HepG2 (cell line): ENCODE measurements around the gene PPP2R2C. TPM values are rescaled to one million over a fixed set of nuclear protein-coding genes. Genes with fewer than 3 reads are reported as not detected.

Experiments
- ATF6 ChIP-seq: sonication (generic); formaldehyde crosslinking; conservative IDR thresholded peaks from 2 replicates; pipeline ENCODE4 v1.4.0; 2020; ENCODE audit warnings: missing genetic modification reagents
- CBX1 ChIP-seq: IDR thresholded peaks from one replicate; pipeline ENCODE4 v1.6.1; 2016; ENCODE audit warnings: antibody characterized with exemption, low read depth
- FOXO1 ChIP-seq: sonication (generic); formaldehyde crosslinking; IDR thresholded peaks from 2 replicates; pipeline ENCODE4 v1.4.0; 2020; ENCODE audit warnings: missing genetic modification reagents
- GMEB2 ChIP-seq: IDR thresholded peaks from 2 replicates; pipeline ENCODE4 v1.6.1; 2016; ENCODE audit warnings: missing biosample characterization, missing genetic modification reagents, low read depth
- HNF4A ChIP-seq: sonication (generic); formaldehyde crosslinking; IDR thresholded peaks from 2 replicates; pipeline ENCODE4 v1.4.0; 2020; ENCODE audit warnings: missing genetic modification reagents
- HNRNPUL1 ChIP-seq: fragments of 200-400 bp; formaldehyde crosslinking; IDR thresholded peaks from 2 replicates; pipeline ENCODE4 v1.6.1; 2017; ENCODE audit warnings: low read depth, mild to moderate bottlenecking, low read length, moderate library complexity
- HOXA7 ChIP-seq: sonication (generic); formaldehyde crosslinking; IDR thresholded peaks from 2 replicates; pipeline ENCODE4 v1.8.1; 2022; ENCODE audit warnings: mild to moderate bottlenecking, missing genetic modification reagents, moderate library complexity
- IKZF4 ChIP-seq: sonication (generic); formaldehyde crosslinking; IDR thresholded peaks from 2 replicates; pipeline ENCODE4 v1.5.1; 2020; ENCODE audit warnings: borderline replicate concordance, mild to moderate bottlenecking, low read depth, missing genetic modification reagents; ENCODE audit errors: not compliant biosample characterization
- NFRKB ChIP-seq: fragments of 450-650 bp; IDR thresholded peaks from 2 replicates; pipeline ENCODE4 v1.6.1; 2017
- NR2F6 ChIP-seq, 2 experiments: IDR thresholded peaks; 2 replicates each; pipeline ENCODE4 v1.6.1; 2016; ENCODE audit warnings: antibody characterized with exemption in 1 of 2, mild to moderate bottlenecking in 1 of 2
- PLSCR1 ChIP-seq: sonication (generic); formaldehyde crosslinking; IDR thresholded peaks from 2 replicates; pipeline ENCODE4 v1.5.0; 2020; ENCODE audit warnings: missing genetic modification reagents, mild to moderate bottlenecking, borderline replicate concordance
- ZNF10 ChIP-seq: sonication (generic); formaldehyde crosslinking; IDR thresholded peaks from 2 replicates; pipeline ENCODE4 v1.4.0; 2020; ENCODE audit warnings: mild to moderate bottlenecking, low read depth, missing genetic modification reagents, borderline replicate concordance
- ZNF280D ChIP-seq: sonication (generic); formaldehyde crosslinking; IDR thresholded peaks from 2 replicates; pipeline ENCODE4 v1.5.1; 2020; ENCODE audit warnings: mild to moderate bottlenecking, missing genetic modification reagents
- ZNF33A ChIP-seq: sonication (generic); formaldehyde crosslinking; IDR thresholded peaks from 2 replicates; pipeline ENCODE4 v1.5.1; 2020; ENCODE audit warnings: missing genetic modification reagents, mild to moderate bottlenecking, moderate library complexity, borderline replicate concordance
- ZNF414 ChIP-seq: sonication (generic); formaldehyde crosslinking; IDR thresholded peaks from 2 replicates; pipeline ENCODE4 v1.5.0; 2020; ENCODE audit warnings: missing genetic modification reagents
- ZNF503 ChIP-seq: sonication (generic); formaldehyde crosslinking; IDR thresholded peaks from 2 replicates; pipeline ENCODE4 v1.4.0; 2020; ENCODE audit warnings: missing genetic modification reagents
- ZNF558 ChIP-seq: sonication (generic); formaldehyde crosslinking; IDR thresholded peaks from 2 replicates; pipeline ENCODE4 v1.9.0; 2022; ENCODE audit warnings: mild to moderate bottlenecking, missing genetic modification reagents, borderline replicate concordance
- polyA plus RNA-seq, 8 experiments: library from polyadenylated mRNA; depleted of rRNA in 3 of 8; stranded (reverse) in 7 of 8; unstranded in 1 of 8; fragments of >200 nt; fragmentation: Illumina TruSeq in 4 of 8; extraction: Trizol in 4 of 8; gene quantifications; 2 replicates each; pipeline versions ENCODE4 v1.2.1 to v1.2.3, GENCODE V29; 2011 to 2016; ENCODE audit warnings: low read depth in 4 of 8, missing spikeins in 1 of 8, mixed read lengths in 1 of 8; ENCODE audit not compliant: insufficient read depth in 1 of 8
- total RNA-seq, 5 experiments: library from RNA; depleted of rRNA; stranded (reverse); fragments of >200 nt; fragmentation: Illumina TruSeq; extraction: Trizol; gene quantifications; 2 replicates each; pipeline ENCODE4 v1.2.3, GENCODE V29; 2016; ENCODE audit warnings: low read depth in 1 of 5

Gene PPP2R2C
- total and polyA plus RNA-seq, 2 of the 13 experiments (the other 11 are each of a cell fraction or from before 2014, with no cell fraction given), result 0.60 to 8.6 TPM

- TF ChIP-seq ZNF33A (CRISPR knock-in tag) (no peak), HNRNPUL1 (no peak), FOXO1 (CRISPR knock-in tag) (peak; percentile 37; the same call in 1 of the 2 replicates), ZNF414 (CRISPR knock-in tag) (no peak), HNF4A (CRISPR knock-in tag) (peak; percentile 68), NR2F6 (IDR thresholded peaks at IDR 0.05) (no peak; the same call in 1 of the 2 replicates), NR2F6 (CRISPR knock-in tag; IDR thresholded peaks at IDR 0.05) (peak; percentile 49), NFRKB (no peak), ZNF558 (CRISPR knock-in tag) (no peak; the same call in 1 of the 2 replicates), HOXA7 (no peak), GMEB2 (no peak), ZNF280D (peak; percentile 60; the same call in 1 of the 2 replicates), ATF6 (CRISPR knock-in tag) (no peak), ZNF10 (CRISPR knock-in tag) (no peak), ZNF503 (CRISPR knock-in tag) (no peak), PLSCR1 (CRISPR knock-in tag) (no peak), IKZF4 (no peak), CBX1 (no peak)
These were observed 149.4 kb downstream of the PPP2R2C start (continued) for GRCh38 chr4:6322761-6323566.
